ENCODE data around the gene JSRP1. TPM values are rescaled to one million over a fixed set of nuclear protein-coding genes. Genes with fewer than 3 reads are reported as not detected.

Gene JSRP1
- total and polyA plus RNA-seq, 7 donors = 107 to 271 (median 137) TPM

- intact Hi-C loops (cut with DNase I) = no loop called here
- 90 to 92% (median 92%) methylated on average over 15 of the region's 15 CpGs for WGBS, 3 donors
- Histone ChIP-seq H3K36me3 (ENCODE audit: insufficient read depth in 1 of 2, low read depth in 1 of 2) (peaks cover 0 to 77% of the 10 kb centered on the region in 2 donors), H3K4me1 (no peaks in the 10 kb centered on the region), H3K4me3 (no peak overlapping the region), H3K27me3 (ENCODE audit: insufficient read depth in 3 of 3, low read length in 2 of 3) (no peaks in the 10 kb centered on the region), H3K27ac (no peak overlapping the region), H3K9me3 (no peaks in the 10 kb centered on the region)
- TF ChIP-seq CTCF (IDR thresholded peaks at IDR 0.05) = no peak
- ATAC-seq (no peak), DNase-seq (no peak)
Observed at GRCh38 chr19:2207008-2207407, 49.2 kb downstream of the JSRP1 start.

GRCh38 chr19:2202366-2202765, 53.9 kb downstream of the JSRP1 start:
- H3K4me1 ChIP-seq = no peaks in the 10 kb centered on the region
- H3K36me3 ChIP-seq (ENCODE audit: insufficient read depth in 1 of 2, low read depth in 1 of 2) = peaks cover 0 to 48% of the 10 kb centered on the region in 2 donors
- H3K27ac ChIP-seq = no peak overlapping the region
- H3K27me3 ChIP-seq (ENCODE audit: insufficient read depth in 3 of 3, low read length in 2 of 3) = no peaks in the 10 kb centered on the region
- TF ChIP-seq CTCF (IDR thresholded peaks at IDR 0.05) = no peak
- ATAC-seq (no peak), DNase-seq (no peak)
- 87 to 91% (median 88%) methylated on average over 15 of the region's 15 CpGs for WGBS, 3 donors
- H3K4me3 ChIP-seq = no peak overlapping the region
- intact Hi-C loops (cut with DNase I) = no loop called here
- H3K9me3 ChIP-seq = no peaks in the 10 kb centered on the region

Other genes starting within 250 kb of the JSRP1 start
- 10 to 100 TPM; 56.3 to 68.4 (median 61.9) TPM for gene BTBD2, start 240.7 kb downstream of the JSRP1 start, total RNA-seq
- 10 to 100 TPM; 30.1 to 49.0 (median 36.6) TPM for gene BTBD2, start 240.7 kb downstream of the JSRP1 start, polyA plus RNA-seq
- 1,000 to 10,000 TPM in 2 of 4 donors, 100 to 1,000 TPM in 2; 793 to 2,795 (median 946) TPM for gene MKNK2, start 205.2 kb downstream of the JSRP1 start, total RNA-seq
- gene MKNK2, start 205.2 kb downstream of the JSRP1 start, polyA plus RNA-seq = 1,000 to 10,000 TPM in 2 of 3 donors, 100 to 1,000 TPM in 1; 888 to 1,268 (median 1,190) TPM
- gene MOB3A, start 160.1 kb downstream of the JSRP1 start, total RNA-seq = 10 to 100 TPM in 3 of 4 donors, 1 to 10 TPM in 1; 9.9 to 19.8 (median 17.2) TPM
- gene MOB3A, start 160.1 kb downstream of the JSRP1 start, polyA plus RNA-seq = 10 to 100 TPM in 2 of 3 donors, 1 to 10 TPM in 1; 8.3 to 13.5 (median 11.3) TPM
- 1 to 10 TPM in 3 of 4 donors, under 1 TPM in 1; 0.89 to 2.8 (median 1.4) TPM for gene IZUMO4, start 159.5 kb downstream of the JSRP1 start, total RNA-seq
- 1 to 10 TPM in 2 of 3 donors, under 1 TPM in 1; 0.69 to 3.0 (median 2.0) TPM for gene IZUMO4, start 159.5 kb downstream of the JSRP1 start, polyA plus RNA-seq
- gene AP3D1, start 104.9 kb downstream of the JSRP1 start, total RNA-seq = 100 to 1,000 TPM in 2 of 4 donors, 10 to 100 TPM in 2; 71.9 to 103 (median 91.4) TPM
- gene AP3D1, start 104.9 kb downstream of the JSRP1 start, polyA plus RNA-seq = 100 to 1,000 TPM in 1 of 3 donors, 10 to 100 TPM in 2; 51.5 to 120 (median 76.0) TPM
- 10 to 100 TPM; 11.2 to 25.9 (median 22.1) TPM for gene DOT1L, start 92.5 kb downstream of the JSRP1 start, total RNA-seq
- gene DOT1L, start 92.5 kb downstream of the JSRP1 start, polyA plus RNA-seq = 10 to 100 TPM in 2 of 3 donors, 1 to 10 TPM in 1; 7.6 to 16.3 (median 15.5) TPM
- gene PLEKHJ1, start 20.1 kb downstream of the JSRP1 start, total RNA-seq = 10 to 100 TPM; 54.9 to 65.5 (median 60.0) TPM
- 100 to 1,000 TPM in 1 of 3 donors, 10 to 100 TPM in 2; 80.6 to 146 (median 95.3) TPM for gene PLEKHJ1, start 20.1 kb downstream of the JSRP1 start, polyA plus RNA-seq
- 10 to 100 TPM; 31.1 to 46.8 (median 40.2) TPM for gene SF3A2, start 19.6 kb downstream of the JSRP1 start, total RNA-seq
- 10 to 100 TPM; 25.9 to 33.6 (median 28.9) TPM for gene SF3A2, start 19.6 kb downstream of the JSRP1 start, polyA plus RNA-seq
- 1 to 10 TPM; 1.9 to 3.6 (median 2.7) TPM for gene AMH, start 7.1 kb downstream of the JSRP1 start, total RNA-seq
- 1 to 10 TPM in 1 of 3 donors, under 1 TPM in 2; 0.38 to 2.4 (median 0.53) TPM for gene AMH, start 7.1 kb downstream of the JSRP1 start, polyA plus RNA-seq
- gene PEAK3, start 25.8 kb upstream of the JSRP1 start, total RNA-seq = under 1 TPM; 0.12 to 0.20 (median 0.14) TPM
- gene PEAK3, start 25.8 kb upstream of the JSRP1 start, polyA plus RNA-seq = under 1 TPM in 2 of 3 donors, not detected in 1; 0.01 to 0.08 TPM
- gene LINGO3, start 51.7 kb upstream of the JSRP1 start, total RNA-seq = not detected
- under 1 TPM in 1 of 3 donors, not detected in 2; 0.04 TPM for gene LINGO3, start 51.7 kb upstream of the JSRP1 start, polyA plus RNA-seq
- 10 to 100 TPM; 42.2 to 89.8 (median 47.8) TPM for gene LSM7, start 72.2 kb upstream of the JSRP1 start, total RNA-seq
- gene LSM7, start 72.2 kb upstream of the JSRP1 start, polyA plus RNA-seq = 100 to 1,000 TPM; 128 to 323 (median 141) TPM
- gene SPPL2B, start 72.3 kb upstream of the JSRP1 start, total RNA-seq = 10 to 100 TPM; 21.1 to 38.0 (median 27.7) TPM
- gene SPPL2B, start 72.3 kb upstream of the JSRP1 start, polyA plus RNA-seq = 10 to 100 TPM; 11.4 to 22.1 (median 19.4) TPM
- under 1 TPM in 1 of 4 donors, not detected in 3; 0.17 TPM for gene TMPRSS9, start 103.8 kb upstream of the JSRP1 start, total RNA-seq
- not detected for gene TMPRSS9, start 103.8 kb upstream of the JSRP1 start, polyA plus RNA-seq
- 100 to 1,000 TPM in 1 of 4 donors, 10 to 100 TPM in 3; 70.3 to 110 (median 92.2) TPM for gene TIMM13, start 171.2 kb upstream of the JSRP1 start, total RNA-seq
- 100 to 1,000 TPM in 2 of 3 donors, 10 to 100 TPM in 1; 83.6 to 254 (median 138) TPM for gene TIMM13, start 171.2 kb upstream of the JSRP1 start, polyA plus RNA-seq
- gene LMNB2, start 200.5 kb upstream of the JSRP1 start, total RNA-seq = 10 to 100 TPM; 11.4 to 28.6 (median 22.7) TPM
- 10 to 100 TPM; 27.6 to 40.3 (median 38.1) TPM for gene LMNB2, start 200.5 kb upstream of the JSRP1 start, polyA plus RNA-seq
- gene GADD45B, start 219.7 kb upstream of the JSRP1 start, total RNA-seq = 10 to 100 TPM; 10.9 to 63.1 (median 25.6) TPM
- gene GADD45B, start 219.7 kb upstream of the JSRP1 start, polyA plus RNA-seq = 10 to 100 TPM; 14.1 to 94.1 (median 19.3) TPM